ENCODE measurements around the gene ZDHHC18. TPM values are rescaled to one million over a fixed set of nuclear protein-coding genes. Genes with fewer than 3 reads are reported as not detected.
"Not testable (repeated sequence)": the region's sequence is repeated elsewhere in the genome, so short reads cannot be mapped to it uniquely, and the experiment has no call there.

Gene ZDHHC18
- total RNA-seq, 4 donors from 2014 or later, result 9.6 to 31.7 (median 20.8) TPM

DNA sequence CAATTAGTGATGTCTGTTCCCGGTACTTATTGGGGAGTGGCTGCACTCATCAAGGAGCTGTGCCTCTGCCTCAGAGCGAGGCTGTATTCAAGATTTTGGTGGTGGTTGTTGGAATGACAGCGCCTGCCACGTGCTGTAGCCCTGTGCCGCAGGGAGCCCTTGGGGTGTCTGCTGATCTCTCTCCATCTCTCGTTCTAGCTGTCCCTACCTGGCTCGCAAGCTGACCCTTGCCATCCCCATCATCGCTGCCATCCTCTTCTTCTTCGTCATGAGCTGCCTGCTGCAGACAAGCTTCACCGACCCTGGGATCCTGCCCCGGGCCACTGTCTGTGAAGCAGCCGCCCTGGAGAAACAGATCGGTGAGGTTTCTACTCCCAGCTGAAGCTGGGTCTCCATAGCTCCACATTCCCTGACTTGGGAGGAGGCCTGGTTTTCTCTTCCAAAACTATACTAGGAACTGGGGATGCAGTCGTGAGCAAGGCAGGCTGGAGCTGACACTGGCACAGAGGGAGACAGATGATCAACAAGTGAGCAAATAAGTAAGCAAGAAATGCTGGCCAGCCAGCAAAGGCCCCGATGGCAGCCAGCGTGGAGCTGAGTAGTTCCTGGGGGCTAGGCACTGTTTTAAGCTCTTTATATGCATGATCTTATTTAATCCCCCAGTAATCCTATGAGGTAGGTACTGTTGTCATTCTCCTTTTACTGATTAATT, 5.9 kb downstream of the ZDHHC18 start:
- H3K27ac ChIP-seq (replicated peaks in 1 of 4), result no peak overlapping the region
- intact Hi-C loops (cut with DNase I), result no loop called here
- H3K36me3 ChIP-seq, result peaks cover 22 to 63% (median 54%) of the 10 kb centered on the region in 4 donors
- H3K4me1 ChIP-seq, result peaks cover 23 to 29% (median 28%) of the 10 kb centered on the region in 4 donors
- no peaks in the 10 kb centered on the region for H3K9me3 ChIP-seq
- no peak for TF ChIP-seq POLR2AphosphoS5 (IDR thresholded peaks at IDR 0.05)
- no peaks in the 10 kb centered on the region for H3K27me3 ChIP-seq
- DNase-seq (ENCODE audit: extremely low spot score), result no peak
- WGBS, result 90% methylated on average over 14 of the region's 16 CpGs
- no peak overlapping the region for H3K4me3 ChIP-seq

DNA sequence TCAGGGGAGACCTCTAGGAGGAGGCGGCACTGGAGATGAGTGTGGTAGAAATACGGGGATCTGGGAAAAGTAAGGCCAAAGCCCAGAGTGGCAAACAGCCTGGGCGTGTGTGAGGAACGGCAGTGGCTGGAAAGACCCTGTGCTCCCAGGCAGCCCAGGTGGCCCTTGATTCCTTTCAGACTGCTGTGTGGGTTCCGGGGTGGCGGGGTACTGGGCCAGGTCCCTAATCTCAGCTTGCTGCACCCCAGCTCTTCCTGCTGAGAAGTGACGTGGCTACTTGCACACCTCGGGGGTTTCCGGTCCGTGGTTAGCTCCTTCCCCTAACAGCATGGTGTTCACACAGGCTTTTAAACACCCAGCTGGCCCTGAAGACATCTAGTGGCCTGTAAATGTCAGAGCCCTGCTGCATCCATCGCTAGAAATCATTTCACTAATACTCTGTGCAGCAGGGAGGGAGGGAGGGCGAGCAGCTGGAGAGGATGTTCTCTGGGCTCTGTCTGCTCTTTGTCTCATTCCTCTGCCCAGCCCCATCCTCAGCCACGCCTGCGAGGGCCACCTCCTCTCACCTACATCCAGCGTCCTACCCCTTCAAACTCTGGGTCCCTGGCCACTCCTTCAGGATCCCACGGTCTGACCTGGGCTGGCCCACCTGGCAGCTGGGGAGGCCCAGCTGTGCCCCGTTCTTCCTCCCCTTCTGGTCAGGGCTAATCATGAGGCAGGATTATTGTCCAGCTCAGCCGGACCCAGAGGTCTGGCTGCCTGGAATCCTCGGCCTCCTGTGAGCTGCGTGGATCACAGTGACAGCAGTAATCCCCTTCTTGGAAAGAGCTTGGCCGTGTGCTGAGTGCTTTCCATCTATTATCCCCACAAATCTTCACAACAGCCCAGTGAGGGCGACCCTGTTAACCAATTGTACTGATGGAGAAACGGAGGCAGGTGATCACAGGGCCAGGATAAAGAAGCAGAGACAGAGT, 7.2 kb downstream of the ZDHHC18 start:
- TF ChIP-seq EP300 (IDR thresholded peaks at IDR 0.05) (no peak), POLR2A (IDR thresholded peaks at IDR 0.05; ENCODE audit: low read depth) (no peak), POLR2AphosphoS5 (IDR thresholded peaks at IDR 0.05) (no peak)
- TF ChIP-seq, protein P1, sequence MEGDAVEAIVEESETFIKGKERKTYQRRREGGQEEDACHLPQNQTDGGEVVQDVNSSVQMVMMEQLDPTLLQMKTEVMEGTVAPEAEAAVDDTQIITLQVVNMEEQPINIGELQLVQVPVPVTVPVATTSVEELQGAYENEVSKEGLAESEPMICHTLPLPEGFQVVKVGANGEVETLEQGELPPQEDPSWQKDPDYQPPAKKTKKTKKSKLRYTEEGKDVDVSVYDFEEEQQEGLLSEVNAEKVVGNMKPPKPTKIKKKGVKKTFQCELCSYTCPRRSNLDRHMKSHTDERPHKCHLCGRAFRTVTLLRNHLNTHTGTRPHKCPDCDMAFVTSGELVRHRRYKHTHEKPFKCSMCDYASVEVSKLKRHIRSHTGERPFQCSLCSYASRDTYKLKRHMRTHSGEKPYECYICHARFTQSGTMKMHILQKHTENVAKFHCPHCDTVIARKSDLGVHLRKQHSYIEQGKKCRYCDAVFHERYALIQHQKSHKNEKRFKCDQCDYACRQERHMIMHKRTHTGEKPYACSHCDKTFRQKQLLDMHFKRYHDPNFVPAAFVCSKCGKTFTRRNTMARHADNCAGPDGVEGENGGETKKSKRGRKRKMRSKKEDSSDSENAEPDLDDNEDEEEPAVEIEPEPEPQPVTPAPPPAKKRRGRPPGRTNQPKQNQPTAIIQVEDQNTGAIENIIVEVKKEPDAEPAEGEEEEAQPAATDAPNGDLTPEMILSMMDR (IDR thresholded peaks at IDR 0.05), result no peak
- Histone ChIP-seq H3K4me1 (peaks cover 9 to 16% (median 15%) of the 10 kb centered on the region in 4 donors), H3K36me3 (peaks cover 22 to 74% (median 66%) of the 10 kb centered on the region in 4 donors), H3K4me3 (no peak overlapping the region), H3K9me3 (no peaks in the 10 kb centered on the region), H3K27ac (replicated peaks in 1 of 4) (no peak overlapping the region), H3K27me3 (no peaks in the 10 kb centered on the region)
- WGBS, result 83% methylated on average over 18 of the region's 23 CpGs
- no peak for DNase-seq (ENCODE audit: extremely low spot score)
- intact Hi-C loops (cut with DNase I), result no loop called here

DNA sequence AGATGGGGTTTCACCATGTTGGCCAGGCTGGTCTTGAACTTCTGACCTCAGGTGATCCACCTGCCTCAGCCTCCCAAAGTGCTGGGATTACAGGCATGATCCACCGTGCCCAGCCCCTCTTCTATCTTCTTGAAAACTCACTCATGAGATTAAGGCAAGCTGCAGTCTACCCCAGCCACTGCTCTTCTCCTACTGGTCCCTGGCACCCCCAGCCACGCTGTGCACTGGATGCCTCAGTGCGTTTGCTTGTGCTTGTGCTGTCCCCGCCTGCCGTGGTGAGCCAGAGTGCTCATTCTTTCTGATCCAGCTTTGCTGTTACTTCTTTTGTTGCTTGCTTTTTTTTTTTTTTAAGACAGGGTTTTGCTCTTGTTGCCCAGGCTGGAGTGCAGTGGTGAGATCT, 11.2 kb downstream of the ZDHHC18 start:
- DNase-seq (ENCODE audit: extremely low spot score); H3K27ac ChIP-seq (replicated peaks in 1 of 4); H3K27me3 ChIP-seq; H3K4me3 ChIP-seq; H3K9me3 ChIP-seq; intact Hi-C loops (cut with DNase I); H3K4me1 ChIP-seq: not testable (repeated sequence)
- H3K36me3 ChIP-seq, result peaks cover 17 to 96% (median 88%) of the 10 kb centered on the region in 4 donors
- 91% methylated on average over 5 of the region's 5 CpGs for WGBS

DNA sequence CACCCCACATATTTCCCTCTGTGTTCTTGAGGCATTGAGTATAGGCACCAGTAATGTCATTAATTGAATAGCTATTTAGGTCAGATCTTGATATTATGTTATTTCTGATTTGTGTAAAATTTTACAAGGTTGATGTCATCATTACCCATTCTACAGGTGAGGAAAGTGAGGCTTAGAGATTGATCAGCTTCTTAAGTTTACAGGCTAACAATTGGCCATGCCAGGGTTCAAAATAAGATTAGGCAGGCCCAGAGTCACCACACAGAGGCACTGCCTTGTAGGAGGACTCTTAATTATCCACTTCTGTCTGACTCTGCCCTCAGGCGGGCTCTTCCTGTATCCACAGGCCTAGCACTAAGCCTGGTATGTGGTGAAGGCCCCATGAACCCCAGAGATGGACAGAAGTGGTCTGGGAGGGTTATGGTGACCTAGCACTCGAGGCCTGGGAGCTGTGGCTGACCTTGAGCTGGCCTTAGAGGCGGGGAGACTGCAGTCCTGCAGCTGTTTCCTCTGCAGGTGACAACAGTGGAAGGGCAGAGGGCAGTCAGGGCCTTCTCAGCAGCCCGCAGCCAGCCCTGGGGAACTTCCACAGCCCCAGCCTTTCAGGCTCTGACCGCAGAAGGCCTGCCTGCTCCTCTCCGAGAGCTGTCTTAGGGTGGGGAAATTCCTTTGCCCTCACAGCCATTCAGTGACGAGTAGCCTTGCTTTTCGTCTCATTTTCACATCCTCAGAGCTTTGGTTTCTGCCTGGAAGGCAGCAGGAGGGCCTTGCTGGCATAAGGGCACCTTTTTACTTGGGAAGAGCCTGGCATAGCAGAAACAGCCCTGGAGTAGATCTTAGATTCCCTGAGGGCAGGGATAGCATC, 12.2 kb downstream of the ZDHHC18 start:
- no peaks in the 10 kb centered on the region for H3K4me1 ChIP-seq
- TF ChIP-seq, protein P1 (IDR thresholded peaks at IDR 0.05), result no peak
- 81% methylated on average over 4 of the region's 8 CpGs for WGBS
- H3K27ac ChIP-seq (replicated peaks in 1 of 4), result no peak overlapping the region
- intact Hi-C loops (cut with DNase I), result no loop called here
- peaks cover 15 to 96% (median 88%) of the 10 kb centered on the region in 4 donors for H3K36me3 ChIP-seq
- H3K27me3 ChIP-seq, result no peaks in the 10 kb centered on the region
- no peak overlapping the region for H3K4me3 ChIP-seq
- DNase-seq (ENCODE audit: extremely low spot score), result no peak
- H3K9me3 ChIP-seq, result no peaks in the 10 kb centered on the region

DNA sequence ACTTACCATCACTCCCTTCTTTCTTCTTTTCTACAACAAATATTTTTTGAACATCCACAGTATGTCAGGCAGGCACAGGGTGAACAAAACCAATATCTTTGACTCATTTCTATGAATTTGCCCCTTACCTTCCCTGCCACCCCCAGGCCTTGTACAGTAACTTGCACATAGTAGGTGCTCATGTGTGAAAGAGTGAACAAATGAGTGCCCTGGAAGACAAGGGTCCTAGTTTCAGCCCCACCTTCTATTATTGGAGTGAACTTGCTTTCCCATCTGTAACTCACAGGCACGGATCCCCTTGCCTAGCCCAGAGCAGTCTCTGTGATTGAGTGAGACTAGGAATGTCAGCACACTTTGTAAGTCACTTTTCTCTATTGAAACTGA, 12.8 kb downstream of the ZDHHC18 start:
- peaks cover 14 to 96% (median 87%) of the 10 kb centered on the region in 4 donors for H3K36me3 ChIP-seq

More for the DNA sequence above, 12.8 kb downstream of the ZDHHC18 start:
- Histone ChIP-seq H3K4me1 (no peaks in the 10 kb centered on the region), H3K9me3 (no peaks in the 10 kb centered on the region), H3K27ac (replicated peaks in 1 of 4) (no peak overlapping the region), H3K4me3 (no peak overlapping the region), H3K27me3 (no peaks in the 10 kb centered on the region)
- TF ChIP-seq POLR2A (IDR thresholded peaks at IDR 0.05; ENCODE audit: low read depth) (no peak), EP300 (IDR thresholded peaks at IDR 0.05) (no peak), POLR2AphosphoS5 (IDR thresholded peaks at IDR 0.05) (no peak)
- TF ChIP-seq, protein P1 (IDR thresholded peaks at IDR 0.05), result no peak
- WGBS, result 100% methylated on average over 1 of the region's 1 CpG
- intact Hi-C loops (cut with DNase I), result no loop called here
- DNase-seq (ENCODE audit: extremely low spot score), result no peak
